Karpas-422 (cell line): ENCODE data around the gene MAPT. TPM values are rescaled to one million over a fixed set of nuclear protein-coding genes. Genes with fewer than 3 reads are reported as not detected.

Source experiments
- DNase-seq: peaks from one replicate; pipeline ENCODE4 v3.0.0-alpha.2; 2015
- H2AFZ ChIP-seq: fragments of 200-600 bp; sonication (generic); 2 replicates; pipeline ENCODE4 v1.6.1; 2014; ENCODE audit warnings: antibody characterized with exemption, low read length, mixed read lengths
- H3K27ac ChIP-seq: fragments of 200-600 bp; sonication (generic); 2 replicates; pipeline ENCODE4 v1.5.1; 2014; ENCODE audit warnings: mild to moderate bottlenecking, low read length, moderate library complexity
- H3K27me3 ChIP-seq: fragments of 200-600 bp; sonication (generic); 2 replicates; pipeline ENCODE4 v1.6.1; 2014; ENCODE audit warnings: low read length, mixed read lengths
- H3K36me3 ChIP-seq: fragments of 200-600 bp; sonication (generic); 2 replicates; pipeline ENCODE4 v1.6.1; 2014; ENCODE audit warnings: low read length, mixed read lengths; ENCODE audit not compliant: insufficient read depth
- H3K4me1 ChIP-seq: fragments of 200-600 bp; sonication (generic); 2 replicates; pipeline ENCODE4 v1.6.1; 2014; ENCODE audit warnings: mild to moderate bottlenecking, low read length, mixed read lengths
- H3K4me2 ChIP-seq: fragments of 200-600 bp; sonication (generic); 2 replicates; pipeline ENCODE4 v1.6.1; 2014; ENCODE audit warnings: low read length, low read depth, mild to moderate bottlenecking; ENCODE audit not compliant: poor library complexity, severe bottlenecking
- H3K4me3 ChIP-seq: fragments of 200-600 bp; sonication (generic); 2 replicates; pipeline ENCODE4 v1.5.1; 2014; ENCODE audit warnings: mild to moderate bottlenecking, antibody characterized with exemption, low read length, mixed read lengths
- H3K79me2 ChIP-seq: fragments of 200-600 bp; sonication (generic); 2 replicates; pipeline ENCODE4 v1.6.1; 2014; ENCODE audit warnings: mild to moderate bottlenecking, low read length, mixed read lengths
- H3K9ac ChIP-seq: fragments of 200-600 bp; sonication (generic); 2 replicates; pipeline ENCODE4 v1.6.0; 2014; ENCODE audit warnings: low read length
- H3K9me2 ChIP-seq: fragments of 200-600 bp; sonication (generic), shearing (Covaris generic); replicated peaks from 2 replicates; pipeline ENCODE4 v1.6.0; 2014; ENCODE audit warnings: mild to moderate bottlenecking, low read length, moderate library complexity; ENCODE audit not compliant: insufficient read depth
- H3K9me3 ChIP-seq: fragments of 300-700, 200-600 bp; sonication (generic); 2 replicates; pipeline ENCODE4 v1.6.1; 2014; ENCODE audit warnings: low read length, mixed read lengths
- H4K20me1 ChIP-seq: fragments of 200-600 bp; sonication (generic); 2 replicates; pipeline ENCODE4 v1.6.1; 2014; ENCODE audit warnings: mild to moderate bottlenecking, antibody characterized with exemption, low read length, low read depth; ENCODE audit not compliant: insufficient read depth
- total RNA-seq: library from RNA; depleted of rRNA; stranded (reverse); fragments of >200 nt; shearing (Covaris generic); gene quantifications from 2 replicates; pipeline ENCODE4 v1.2.3, GENCODE V29; 2014; ENCODE audit warnings: low replicate concordance

Gene MAPT
- total RNA-seq, 1 experiment from 2014 or later: 0.15 TPM

DNA sequence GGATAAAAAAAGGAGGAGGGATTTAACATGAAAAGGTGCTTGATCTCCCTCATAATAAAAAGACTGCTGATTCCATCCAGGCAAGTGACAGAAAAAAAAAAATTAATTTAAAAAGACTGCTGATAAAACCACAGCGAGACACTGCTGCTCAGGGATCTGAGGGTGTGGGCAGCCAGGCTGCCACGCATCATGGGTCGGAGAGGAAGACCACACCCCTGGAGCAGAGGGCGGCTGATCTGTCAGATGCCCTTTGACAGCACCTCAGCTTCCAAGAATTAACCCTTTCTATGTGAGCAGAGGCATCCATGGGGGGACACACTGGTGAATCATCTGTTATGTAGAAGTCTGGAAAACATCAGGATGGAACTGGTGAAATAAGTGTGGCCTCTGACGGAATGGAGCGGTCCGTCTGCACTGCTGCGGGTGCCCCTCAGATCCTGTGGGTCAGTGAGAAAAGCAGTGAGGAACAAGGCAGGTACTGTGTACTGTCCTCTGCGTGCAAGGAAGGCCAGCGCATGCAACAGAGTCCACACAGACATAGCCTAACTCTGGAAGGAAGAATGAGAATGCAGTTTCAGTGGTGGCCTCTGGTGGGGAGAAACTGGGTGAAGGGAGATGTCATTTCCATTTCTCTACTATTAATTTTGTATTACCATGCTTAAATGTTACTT, 19.8 kb downstream of the MAPT start:
- no peaks in the 10 kb centered on the region for H3K27me3 ChIP-seq
- peak; percentile 25 for DNase-seq

DNA sequence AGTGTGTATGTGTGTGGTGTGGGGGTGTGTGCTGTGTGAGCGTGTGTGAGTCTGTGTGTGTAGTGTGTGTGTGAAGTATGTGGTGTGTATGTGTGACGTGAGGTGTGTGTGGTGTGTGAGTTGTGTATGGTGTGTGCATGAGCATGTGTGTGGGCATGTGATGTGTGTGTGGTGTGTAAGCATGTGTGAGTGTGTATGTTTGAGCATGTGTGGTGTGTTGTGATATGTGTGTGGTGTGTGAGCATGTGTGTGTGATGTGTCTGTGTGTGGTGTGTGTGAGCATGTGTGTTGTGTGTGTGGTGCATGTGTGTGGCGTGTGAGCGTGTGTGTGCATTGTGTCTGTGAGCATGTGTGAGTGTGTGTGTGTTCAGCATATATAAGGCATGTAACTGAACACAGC, 20.9 kb downstream of the MAPT start:
- H4K20me1 ChIP-seq: no peaks in the 10 kb centered on the region
- H3K4me1 ChIP-seq: no peaks in the 10 kb centered on the region
- no peak overlapping the region for H3K27ac ChIP-seq
- H3K4me2 ChIP-seq: no peak overlapping the region
- no peaks in the 10 kb centered on the region for H3K9me3 ChIP-seq
- H3K36me3 ChIP-seq: no peaks in the 10 kb centered on the region
- no peaks in the 10 kb centered on the region for H3K9me2 ChIP-seq
- no peak overlapping the region for H2AFZ ChIP-seq
- no peaks in the 10 kb centered on the region for H3K27me3 ChIP-seq
- H3K4me3 ChIP-seq: no peak overlapping the region
- no peak for DNase-seq
- H3K9ac ChIP-seq: no peak overlapping the region
- no peaks in the 10 kb centered on the region for H3K79me2 ChIP-seq

More for the DNA sequence above, 19.8 kb downstream of the MAPT start:
- Histone ChIP-seq H3K4me1 (no peaks in the 10 kb centered on the region), H3K9ac (no peak overlapping the region), H3K27ac (no peak overlapping the region), H3K79me2 (no peaks in the 10 kb centered on the region), H2AFZ (no peak overlapping the region), H4K20me1 (no peaks in the 10 kb centered on the region), H3K36me3 (no peaks in the 10 kb centered on the region), H3K4me3 (no peak overlapping the region), H3K9me2 (no peaks in the 10 kb centered on the region), H3K4me2 (no peak overlapping the region), H3K9me3 (no peaks in the 10 kb centered on the region)

DNA sequence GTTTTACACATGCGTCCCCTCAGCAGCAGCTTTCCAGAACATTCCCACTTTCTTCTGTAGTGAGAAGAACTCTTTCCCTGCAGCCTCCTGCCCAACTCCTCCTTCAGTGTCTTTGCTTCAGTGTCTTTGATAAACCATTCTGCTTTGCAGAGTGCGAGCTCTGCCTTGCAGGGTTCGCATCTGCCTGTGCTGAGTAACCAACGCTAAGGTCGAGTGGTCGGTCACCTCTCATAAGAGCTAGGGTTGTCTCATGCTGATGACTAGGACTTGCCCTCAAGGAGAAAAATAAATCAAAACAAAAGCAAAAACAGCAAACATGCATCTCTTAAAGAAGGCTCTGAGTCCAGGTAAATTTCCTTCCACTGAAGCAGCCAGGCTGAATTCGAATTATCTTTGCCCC, 22.7 kb downstream of the MAPT start:
- no peak for DNase-seq
- Histone ChIP-seq H3K9ac (no peak overlapping the region), H3K9me2 (no peaks in the 10 kb centered on the region), H3K9me3 (no peaks in the 10 kb centered on the region), H3K79me2 (no peaks in the 10 kb centered on the region), H3K27me3 (no peaks in the 10 kb centered on the region), H3K4me2 (no peak overlapping the region), H3K4me3 (no peak overlapping the region), H3K4me1 (0 out of 2 replicates have a peak, but pooled peaks cover 3% of the 10 kb centered on the region), H2AFZ (no peak overlapping the region), H4K20me1 (no peaks in the 10 kb centered on the region), H3K27ac (no peak overlapping the region), H3K36me3 (no peaks in the 10 kb centered on the region)

DNA sequence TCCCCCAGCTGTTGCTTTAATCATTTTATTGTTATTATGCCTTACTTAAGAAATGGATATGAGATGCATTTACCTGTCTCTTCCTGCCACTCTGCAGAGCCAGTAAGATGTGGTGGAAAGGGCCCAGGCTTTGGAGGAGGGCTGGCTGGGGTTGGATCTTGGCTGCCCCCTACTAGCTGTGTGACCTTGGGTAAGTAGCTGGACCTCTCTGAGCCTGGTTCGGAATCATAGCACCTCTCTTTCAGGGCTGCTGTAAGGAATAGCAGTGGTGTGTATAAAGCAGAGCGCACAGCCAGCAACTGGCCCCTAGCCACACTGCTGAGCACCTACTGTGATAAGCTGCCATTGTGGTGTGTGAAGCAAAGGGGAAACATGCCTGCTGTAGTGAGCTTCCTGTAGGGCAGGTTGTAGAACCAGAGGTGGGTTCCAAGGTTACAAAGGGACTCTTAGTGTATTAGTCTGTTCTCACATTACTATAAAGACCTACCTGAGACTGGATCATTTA, 23.9 kb downstream of the MAPT start:
- H2AFZ ChIP-seq: no peak overlapping the region
- peaks cover 8% of the 10 kb centered on the region for H3K4me1 ChIP-seq
- no peak overlapping the region for H3K4me3 ChIP-seq

DNA sequence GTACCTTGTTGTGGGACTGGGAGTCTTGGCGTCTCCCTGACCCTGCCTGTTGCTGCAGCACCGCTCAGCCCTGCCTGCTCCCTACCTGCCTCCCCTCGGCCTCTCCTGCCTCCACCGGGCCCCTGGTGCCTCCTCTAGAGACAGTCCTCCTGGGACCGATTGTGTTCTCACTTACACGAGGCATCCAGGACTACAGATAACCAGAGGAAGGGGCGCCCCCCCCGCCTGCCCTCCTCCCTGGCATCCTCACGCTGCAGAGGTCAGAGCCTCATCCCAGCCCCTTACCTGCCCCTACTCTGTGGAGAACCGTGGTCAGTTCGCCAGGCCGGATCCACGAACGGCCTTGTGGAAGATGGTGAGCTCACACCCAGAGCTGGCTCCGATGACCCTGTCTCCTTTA, 24.8 kb downstream of the MAPT start:
- H3K9me2 ChIP-seq: no peaks in the 10 kb centered on the region
- H3K79me2 ChIP-seq: no peaks in the 10 kb centered on the region
- no peak overlapping the region for H3K27ac ChIP-seq
- no peaks in the 10 kb centered on the region for H3K9me3 ChIP-seq
- H3K27me3 ChIP-seq: no peaks in the 10 kb centered on the region
- H3K9ac ChIP-seq: no peak overlapping the region
- no peak overlapping the region for H2AFZ ChIP-seq
- H4K20me1 ChIP-seq: no peaks in the 10 kb centered on the region
- peaks cover 16% of the 10 kb centered on the region for H3K4me1 ChIP-seq
- no peak for DNase-seq
- no peaks in the 10 kb centered on the region for H3K36me3 ChIP-seq
- no peak overlapping the region for H3K4me3 ChIP-seq
- H3K4me2 ChIP-seq: no peak overlapping the region

More for the DNA sequence above, 23.9 kb downstream of the MAPT start:
- H3K27ac ChIP-seq: no peak overlapping the region
- no peak for DNase-seq
- no peaks in the 10 kb centered on the region for H3K9me2 ChIP-seq
- no peak overlapping the region for H3K9ac ChIP-seq
- H3K27me3 ChIP-seq: no peaks in the 10 kb centered on the region
- H4K20me1 ChIP-seq: no peaks in the 10 kb centered on the region
- H3K4me2 ChIP-seq: no peak overlapping the region
- no peaks in the 10 kb centered on the region for H3K79me2 ChIP-seq
- H3K36me3 ChIP-seq: no peaks in the 10 kb centered on the region
- no peaks in the 10 kb centered on the region for H3K9me3 ChIP-seq

DNA sequence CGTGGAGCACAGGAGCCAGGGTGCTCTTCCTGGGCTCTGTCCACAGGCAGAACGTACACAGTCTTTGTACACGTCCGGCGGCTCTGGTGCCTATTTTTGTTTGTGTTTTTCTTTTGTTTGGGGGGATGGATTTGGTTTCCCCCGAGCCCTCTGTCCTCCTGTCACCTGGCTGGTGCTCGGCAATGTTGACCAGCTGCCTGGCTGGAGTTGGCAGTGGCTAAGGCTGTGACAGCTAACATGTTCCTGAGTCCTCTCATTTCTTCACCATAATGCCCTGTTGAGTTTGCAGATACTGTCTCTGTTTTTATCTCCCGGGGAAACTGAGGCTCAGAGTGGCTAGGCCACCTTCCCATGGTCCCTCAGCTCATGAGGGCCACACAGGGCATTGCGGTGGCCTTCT, 25.7 kb downstream of the MAPT start:
- Histone ChIP-seq H3K4me1 (peaks cover 18% of the 10 kb centered on the region), H3K27me3 (no peaks in the 10 kb centered on the region), H3K9ac (no peak overlapping the region), H3K4me2 (no peak overlapping the region), H4K20me1 (no peaks in the 10 kb centered on the region), H3K9me3 (no peaks in the 10 kb centered on the region), H3K9me2 (no peaks in the 10 kb centered on the region), H2AFZ (no peak overlapping the region), H3K27ac (no peak overlapping the region), H3K4me3 (no peak overlapping the region), H3K36me3 (no peaks in the 10 kb centered on the region), H3K79me2 (no peaks in the 10 kb centered on the region)
- DNase-seq: no peak

DNA sequence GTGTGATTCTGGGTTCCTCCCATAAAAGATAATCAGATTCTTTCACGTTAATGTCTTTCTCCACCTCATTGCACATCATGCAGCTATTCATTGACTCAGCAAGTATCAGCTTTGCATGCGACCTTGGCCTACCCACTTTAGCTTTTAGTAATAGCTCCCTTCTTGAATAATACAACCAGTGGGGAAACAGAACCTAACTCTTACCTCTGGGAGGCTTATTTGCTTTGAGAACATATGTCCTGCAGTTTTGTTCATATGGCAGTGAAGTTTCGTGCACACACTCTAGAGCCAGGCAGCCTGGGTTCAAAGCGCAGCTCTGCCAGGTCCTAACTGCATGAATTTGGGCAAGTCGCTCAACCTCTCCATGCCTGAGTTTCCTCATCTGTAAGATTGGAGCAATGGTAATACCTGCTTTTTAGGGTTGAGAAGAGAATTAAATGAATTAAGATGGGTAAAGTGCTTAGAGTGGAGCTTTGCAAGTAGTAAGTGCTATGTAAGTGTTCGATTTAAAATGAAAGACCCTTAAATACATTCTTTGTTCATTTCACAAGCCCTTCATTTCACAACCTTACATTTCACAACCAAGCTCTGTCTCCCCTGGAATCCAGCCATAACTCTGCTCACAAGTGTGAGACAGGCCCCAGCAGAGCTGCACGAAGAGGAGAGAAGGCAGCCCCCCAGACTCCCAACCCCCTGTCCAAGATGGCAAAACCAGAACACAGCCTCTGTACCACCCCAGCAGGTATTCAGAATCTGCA, 29.3 kb downstream of the MAPT start:
- Histone ChIP-seq H2AFZ (no peak overlapping the region), H3K4me2 (peak overlapping the region; percentile 14), H3K27ac (no peak overlapping the region), H3K79me2 (no peaks in the 10 kb centered on the region), H3K4me1 (peaks cover 18% of the 10 kb centered on the region), H3K4me3 (no peak overlapping the region), H3K9me2 (no peaks in the 10 kb centered on the region), H3K9me3 (no peaks in the 10 kb centered on the region), H3K9ac (no peak overlapping the region), H3K27me3 (no peaks in the 10 kb centered on the region), H4K20me1 (no peaks in the 10 kb centered on the region), H3K36me3 (no peaks in the 10 kb centered on the region)
- peak; percentile 73 for DNase-seq

DNA sequence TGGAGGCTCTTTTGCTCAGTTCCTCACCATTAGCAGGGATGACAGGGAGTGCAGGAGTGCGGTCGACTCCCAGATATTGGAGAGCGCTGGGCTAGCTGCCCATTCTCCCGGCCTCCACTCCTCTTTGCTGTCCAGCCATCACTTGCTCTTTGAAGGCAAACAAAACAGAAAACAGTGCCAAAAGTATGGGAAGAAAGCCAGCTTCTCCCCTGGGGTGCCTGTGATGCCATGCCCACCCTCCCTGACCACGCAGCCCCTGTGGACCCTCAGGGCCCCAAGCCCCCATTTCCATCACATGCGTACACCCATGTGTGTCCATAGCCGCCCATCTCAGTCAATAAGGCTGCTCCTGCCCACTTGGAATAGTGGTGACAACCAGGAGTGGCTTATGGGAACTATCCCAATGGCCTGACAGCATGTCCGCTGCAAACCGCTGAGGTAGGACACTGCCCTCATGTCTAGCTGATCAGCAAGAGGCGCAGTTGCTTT, 30.0 kb downstream of the MAPT start:
- Histone ChIP-seq H3K27ac (no peak overlapping the region), H3K4me1 (peaks cover 18% of the 10 kb centered on the region)

More for the DNA sequence above, 30.0 kb downstream of the MAPT start:
- Histone ChIP-seq H3K9me2 (no peaks in the 10 kb centered on the region), H3K9ac (no peak overlapping the region), H3K4me2 (no peak overlapping the region), H3K9me3 (no peaks in the 10 kb centered on the region), H3K27me3 (no peaks in the 10 kb centered on the region), H3K36me3 (no peaks in the 10 kb centered on the region), H3K4me3 (no peak overlapping the region), H4K20me1 (no peaks in the 10 kb centered on the region), H3K79me2 (no peaks in the 10 kb centered on the region), H2AFZ (no peak overlapping the region)
- no peak for DNase-seq
